ENCODE results near the gene ERBB4. TPM values are rescaled to one million over a fixed set of nuclear protein-coding genes. Genes with fewer than 3 reads are reported as not detected.

The ERBB4 gene
- total RNA-seq, 1 donor: 5.8 TPM

DNA sequence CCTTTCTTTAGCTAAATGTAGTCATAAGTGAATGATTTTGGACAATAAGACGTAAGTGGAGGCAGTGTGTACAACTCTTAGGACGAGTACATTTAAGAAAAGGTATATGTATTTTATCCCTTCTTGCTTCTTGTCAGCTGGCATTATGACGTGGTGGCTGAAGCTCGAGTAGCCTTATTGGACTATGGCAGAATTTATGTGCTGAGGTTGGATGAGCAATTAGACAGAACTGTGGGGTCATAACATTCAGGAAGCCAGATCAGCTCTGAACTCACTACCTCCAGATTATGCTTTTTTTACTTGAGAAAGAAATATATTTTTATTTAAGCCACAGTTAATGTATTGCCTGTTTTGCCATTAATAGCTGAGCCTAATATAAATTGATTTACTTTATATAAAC lies 661.5 kb downstream of the ERBB4 start:
- TF ChIP-seq, protein P1, sequence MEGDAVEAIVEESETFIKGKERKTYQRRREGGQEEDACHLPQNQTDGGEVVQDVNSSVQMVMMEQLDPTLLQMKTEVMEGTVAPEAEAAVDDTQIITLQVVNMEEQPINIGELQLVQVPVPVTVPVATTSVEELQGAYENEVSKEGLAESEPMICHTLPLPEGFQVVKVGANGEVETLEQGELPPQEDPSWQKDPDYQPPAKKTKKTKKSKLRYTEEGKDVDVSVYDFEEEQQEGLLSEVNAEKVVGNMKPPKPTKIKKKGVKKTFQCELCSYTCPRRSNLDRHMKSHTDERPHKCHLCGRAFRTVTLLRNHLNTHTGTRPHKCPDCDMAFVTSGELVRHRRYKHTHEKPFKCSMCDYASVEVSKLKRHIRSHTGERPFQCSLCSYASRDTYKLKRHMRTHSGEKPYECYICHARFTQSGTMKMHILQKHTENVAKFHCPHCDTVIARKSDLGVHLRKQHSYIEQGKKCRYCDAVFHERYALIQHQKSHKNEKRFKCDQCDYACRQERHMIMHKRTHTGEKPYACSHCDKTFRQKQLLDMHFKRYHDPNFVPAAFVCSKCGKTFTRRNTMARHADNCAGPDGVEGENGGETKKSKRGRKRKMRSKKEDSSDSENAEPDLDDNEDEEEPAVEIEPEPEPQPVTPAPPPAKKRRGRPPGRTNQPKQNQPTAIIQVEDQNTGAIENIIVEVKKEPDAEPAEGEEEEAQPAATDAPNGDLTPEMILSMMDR (IDR thresholded peaks at IDR 0.05; ENCODE audit: insufficient read depth, low read length): no peak
- H3K4me3 ChIP-seq (ENCODE audit: low read depth, low read length): no peak overlapping the region
- no peak for DNase-seq (ENCODE audit: low read depth)

DNA sequence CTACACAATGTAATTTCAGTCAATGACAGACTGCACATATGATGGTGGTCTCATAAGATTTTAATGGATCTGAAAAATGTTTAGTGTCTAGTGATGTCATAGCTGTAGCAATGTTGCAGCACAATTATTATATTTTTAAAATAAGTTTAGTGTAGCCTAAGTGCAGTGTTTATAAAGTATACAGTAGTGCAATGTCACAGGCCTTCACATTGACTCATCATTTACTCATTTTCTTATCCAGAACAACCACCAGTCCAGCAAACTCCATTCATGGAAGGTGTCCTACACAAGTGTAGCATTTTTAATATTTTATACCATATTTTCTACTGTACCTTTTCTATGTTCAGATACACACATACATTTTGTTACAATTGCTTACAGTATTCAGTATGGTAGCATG lies 663.1 kb downstream of the ERBB4 start:
- no peak for DNase-seq (ENCODE audit: low read depth)
- TF ChIP-seq, protein P1 (IDR thresholded peaks at IDR 0.05; ENCODE audit: insufficient read depth, low read length): no peak
- H3K4me3 ChIP-seq (ENCODE audit: low read depth, low read length): no peak overlapping the region

DNA sequence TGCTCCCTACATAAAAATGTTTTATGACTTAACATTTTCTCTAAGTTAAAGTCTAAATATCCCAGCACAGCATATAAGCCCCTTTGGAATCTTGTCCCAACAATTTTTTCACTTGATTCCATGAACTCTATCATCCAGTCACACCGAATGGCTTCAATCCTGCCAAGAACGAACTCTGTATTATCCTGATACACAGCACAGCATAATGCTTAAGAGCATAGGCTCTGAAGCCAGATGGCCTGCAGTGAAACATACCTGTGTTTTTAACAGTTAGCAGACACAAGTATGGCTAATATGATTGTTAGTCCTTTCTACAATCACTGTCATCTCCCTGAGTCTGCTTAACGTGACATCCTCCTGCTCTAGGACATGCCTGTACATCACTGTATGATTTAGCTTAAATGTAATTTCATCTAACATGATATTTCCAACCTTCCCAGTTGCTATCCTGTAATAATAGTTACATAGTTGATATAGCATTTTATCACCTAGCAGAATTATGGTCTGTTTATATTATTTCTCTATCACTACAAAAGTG lies 669.5 kb downstream of the ERBB4 start:
- no peak overlapping the region for H3K4me3 ChIP-seq (ENCODE audit: low read depth, low read length)
- no peak for DNase-seq (ENCODE audit: low read depth)
- TF ChIP-seq, protein P1 (IDR thresholded peaks at IDR 0.05; ENCODE audit: insufficient read depth, low read length): no peak

DNA sequence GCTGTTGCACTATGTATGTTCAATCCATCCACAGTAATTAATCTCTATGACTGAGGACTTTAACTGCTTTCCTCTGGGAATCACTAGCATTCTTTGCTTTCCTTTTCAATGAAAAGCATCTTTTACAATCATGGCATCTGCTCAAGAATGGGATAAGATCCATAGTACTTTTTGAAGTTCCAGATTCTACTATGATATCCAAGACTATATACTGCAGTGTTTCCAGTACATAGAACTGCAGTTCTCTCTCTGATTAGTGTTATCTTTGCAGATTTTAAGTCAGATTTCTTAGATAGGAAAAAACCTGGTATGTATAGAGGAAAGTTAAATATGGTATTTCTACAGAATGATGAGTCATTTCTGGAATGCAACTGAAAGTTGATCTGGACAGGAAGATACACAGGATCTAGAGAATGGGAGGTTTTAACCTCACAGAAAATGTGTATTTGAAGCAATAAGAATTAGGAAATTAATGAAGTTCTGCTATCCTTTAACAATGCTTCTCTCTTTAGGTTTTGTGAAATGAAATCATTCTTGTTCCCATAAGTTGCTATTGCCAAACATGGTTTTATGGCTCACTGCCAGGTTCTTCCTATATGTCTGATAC lies 670.7 kb downstream of the ERBB4 start:
- H3K4me3 ChIP-seq (ENCODE audit: low read depth, low read length): no peak overlapping the region
- peak; percentile 49 for DNase-seq (ENCODE audit: low read depth)

DNA sequence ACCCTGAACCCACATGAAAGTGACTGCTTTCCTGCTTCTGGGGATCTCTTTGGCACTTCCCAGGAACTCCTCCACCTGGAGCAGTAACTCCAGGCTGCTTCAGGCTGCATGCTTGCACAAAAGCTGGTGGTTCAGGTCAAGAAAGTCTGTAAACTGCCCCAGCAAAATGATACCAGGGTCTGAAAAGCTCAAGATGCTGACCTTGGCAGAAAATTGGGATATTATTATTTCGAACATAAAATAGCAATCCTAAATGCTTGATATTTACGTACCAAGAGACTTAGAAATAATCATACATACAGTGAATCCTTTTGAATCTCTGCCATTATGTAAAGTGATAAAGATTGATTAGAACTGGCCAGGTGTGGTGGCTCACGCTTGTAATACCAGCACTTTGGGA lies 674.3 kb downstream of the ERBB4 start:
- DNase-seq (ENCODE audit: low read depth): no peak
- no peak overlapping the region for H3K4me3 ChIP-seq (ENCODE audit: low read depth, low read length)
- TF ChIP-seq, protein P1 (IDR thresholded peaks at IDR 0.05; ENCODE audit: insufficient read depth, low read length): no peak

More for the DNA sequence above, 670.7 kb downstream of the ERBB4 start:
- TF ChIP-seq, protein P1 (IDR thresholded peaks at IDR 0.05; ENCODE audit: insufficient read depth, low read length): no peak

DNA sequence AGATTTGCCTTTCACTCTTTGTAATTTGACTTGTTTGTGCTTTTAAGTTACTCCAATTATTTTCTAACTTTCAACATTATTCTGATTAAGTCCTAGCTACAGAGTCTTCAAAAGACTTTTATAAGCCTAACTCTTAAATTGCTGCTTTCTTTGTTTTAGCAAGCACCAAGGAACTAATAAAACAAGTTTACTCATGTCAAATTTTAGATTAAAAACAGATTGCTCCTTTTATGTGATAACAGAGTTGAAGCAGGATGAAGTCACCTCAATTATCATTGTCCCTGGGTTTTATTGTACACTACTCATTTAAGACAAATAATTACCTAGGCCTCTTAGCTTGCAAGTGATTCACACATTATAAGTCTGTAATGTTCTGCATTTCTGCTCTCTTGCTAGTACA lies 678.4 kb downstream of the ERBB4 start:
- TF ChIP-seq, protein P1 (IDR thresholded peaks at IDR 0.05; ENCODE audit: insufficient read depth, low read length): no peak
- DNase-seq (ENCODE audit: low read depth): no peak
- no peak overlapping the region for H3K4me3 ChIP-seq (ENCODE audit: low read depth, low read length)

DNA sequence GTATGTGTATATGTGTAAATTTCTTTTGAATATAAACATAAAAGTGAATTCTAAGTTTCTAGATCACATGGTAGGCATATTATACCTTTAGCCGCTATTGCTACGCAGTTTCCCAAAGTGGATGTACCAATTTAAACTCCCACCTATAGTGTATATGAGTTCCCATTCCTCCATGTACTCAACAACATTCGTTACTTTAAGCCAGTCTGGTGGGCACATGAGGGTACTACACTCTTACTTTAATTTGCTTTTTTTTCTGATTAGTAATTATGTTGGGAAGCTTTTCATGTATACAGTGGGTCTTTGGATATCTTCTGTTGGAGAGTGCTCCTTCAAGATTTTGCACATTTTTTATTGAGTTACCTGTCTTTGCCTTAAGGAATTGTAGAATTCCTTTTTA lies 683.8 kb downstream of the ERBB4 start:
- TF ChIP-seq, protein P1 (IDR thresholded peaks at IDR 0.05; ENCODE audit: insufficient read depth, low read length): peak; percentile 24
- no peak for DNase-seq (ENCODE audit: low read depth)
- H3K4me3 ChIP-seq (ENCODE audit: low read depth, low read length): no peak overlapping the region

All from fibroblast of the aortic adventitia (primary cell).